ENCODE data around the gene SLC39A11.

DNA sequence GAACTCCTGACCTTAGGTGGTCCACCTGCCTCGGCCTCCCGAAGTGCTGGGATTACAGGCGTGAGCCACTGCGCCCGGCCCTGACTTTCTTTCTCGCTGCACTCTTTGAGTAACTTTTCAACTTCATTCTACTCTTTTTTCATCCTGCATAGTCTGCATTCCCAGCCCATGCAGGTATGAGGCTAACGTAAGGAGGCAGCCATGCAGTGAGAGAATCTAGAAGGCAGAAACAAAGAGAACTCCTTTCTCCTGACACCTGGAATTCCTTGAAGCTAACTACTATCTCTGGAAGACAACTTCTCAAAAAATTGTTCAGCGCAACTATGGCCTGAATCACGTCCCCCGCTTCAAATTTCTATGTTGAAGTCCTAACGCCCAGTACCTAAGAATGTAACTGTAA is 152.0 kb downstream of the SLC39A11 start:
- TF ChIP-seq POLR2AphosphoS5 (IDR thresholded peaks at IDR 0.05; ENCODE audit: low read depth, low read length) = no peak
- TF ChIP-seq POLR2A (IDR thresholded peaks at IDR 0.05; ENCODE audit: low read depth, low read length) = no peak
- TF ChIP-seq TAF1 (IDR thresholded peaks at IDR 0.05; ENCODE audit: low read depth, low read length) = no peak
- TF ChIP-seq POU2F2 (IDR thresholded peaks at IDR 0.05; ENCODE audit: low read depth, low read length) = no peak
- no peak for TF ChIP-seq SPI1 (IDR thresholded peaks at IDR 0.05; ENCODE audit: low read depth, low read length)

All from GM12891 (cell line).